HepG2 (cell line): ENCODE results near the gene C2orf42. TPM values are rescaled to one million over a fixed set of nuclear protein-coding genes. Genes with fewer than 3 reads are reported as not detected.
A peak's percentile ranks its signal among the peaks of the same experiment; 100 is the strongest.

Source experiments
- ATAC-seq: fragments of 200-7000 bp; cut with Tn5 transposase; 3 replicates; pipeline ENCODE4 v1.9.1; 2020; ENCODE audit warnings: mild to moderate bottlenecking, moderate library complexity
- Bru-seq: library from RNA; stranded (reverse); fragments of 400-500 nt; gene quantifications from one replicate; lab custom pipeline; 2021; lab: Mats Ljungman, UMichigan
- BruChase-seq, 2 experiments: library from RNA; stranded (reverse); fragments of 400-500 nt; gene quantifications; one replicate each; lab custom pipeline; 2021; lab: Mats Ljungman, UMichigan
- BruUV-seq: library from RNA; stranded (reverse); fragments of 400-500 nt; replicated peaks from 2 replicates; lab custom pipeline; 2021; lab: Mats Ljungman, UMichigan
- CTCF ChIA-PET: fragments of 300-600 bp; formaldehyde crosslinking; extraction: SDS; loops from one replicate; lab custom pipeline; 2021; ENCODE audit warnings: low total read pairs, inconsistent platforms, low intra/inter-chr PET ratio; lab: Yijun Ruan, JAX
- POLR2A ChIA-PET: fragments of 350-600 bp; sonication (Branson Sonifier 250); formaldehyde crosslinking; loops from one replicate; lab custom pipeline; 2020; ENCODE audit warnings: antibody characterized with exemption, inconsistent platforms; lab: Yijun Ruan, JAX
- DNase-seq: peaks from one replicate; pipeline ENCODE4 v3.0.0-alpha.2; 2015; ENCODE audit warnings: low spot score
- FAIRE-seq: peaks from 3 replicates; lab custom pipeline; 2011; peaks lifted over from hg19 to GRCh38; lab: Jason Lieb, UNC
- H2AFZ ChIP-seq: one replicate; pipeline ENCODE4 v1.6.1; 2011; ENCODE audit warnings: low read length, inconsistent platforms
- H3K27ac ChIP-seq: fragments of 300-600 bp; 3 replicates; pipeline ENCODE4 v1.8.0; 2011; ENCODE audit warnings: mixed run types, mild to moderate bottlenecking, mixed read lengths, low read length, inconsistent platforms; ENCODE audit not compliant: insufficient read depth; ENCODE audit errors: extremely low read length
- H3K27me3 ChIP-seq, 2 experiments: fragments of 200-600 bp in 1 of 2; 2 replicates in 1 of 2; 3 replicates in 1 of 2; pipeline versions ENCODE4 v1.6.0 to v1.8.0; 2011; ENCODE audit warnings: low read length in 2 of 2, mild to moderate bottlenecking in 2 of 2, moderate library complexity in 2 of 2, inconsistent platforms in 1 of 2; ENCODE audit not compliant: insufficient read depth in 2 of 2, control insufficient read depth in 1 of 2
- H3K36me3 ChIP-seq, 2 experiments: fragments of 200-600 bp in 1 of 2; replicated peaks in 1 of 2; 2 replicates in 1 of 2; 3 replicates in 1 of 2; pipeline versions ENCODE4 v1.5.1 to v1.8.0; 2011; ENCODE audit warnings: low read length in 2 of 2, inconsistent platforms in 1 of 2; ENCODE audit not compliant: insufficient read depth in 2 of 2, control insufficient read depth in 1 of 2
- H3K4me1 ChIP-seq: 2 replicates; pipeline ENCODE4 v1.5.1; 2012; ENCODE audit warnings: low read length, inconsistent platforms; ENCODE audit not compliant: insufficient read depth
- H3K4me2 ChIP-seq: 2 replicates; pipeline ENCODE4 v1.6.0; 2011; ENCODE audit warnings: low read depth, low read length, inconsistent platforms
- H3K4me3 ChIP-seq, 3 experiments: fragments of 200-600 bp in 1 of 3; sonication (generic), shearing (Covaris generic) in 1 of 3; replicated peaks in 1 of 3; 2 replicates each; pipeline ENCODE4 v1.5.1; 2011 to 2016; ENCODE audit warnings: low read length in 3 of 3, inconsistent platforms in 2 of 3, low read depth in 2 of 3, mild to moderate bottlenecking in 2 of 3, control low read depth in 1 of 3, mixed read lengths in 1 of 3; ENCODE audit not compliant: insufficient read depth in 1 of 3
- H3K79me2 ChIP-seq: one replicate; pipeline ENCODE4 v1.6.1; 2011; ENCODE audit warnings: low read length, inconsistent platforms; ENCODE audit not compliant: insufficient read depth
- H3K9ac ChIP-seq: 2 replicates; pipeline ENCODE4 v1.6.0; 2011; ENCODE audit warnings: mild to moderate bottlenecking, low read depth, low read length, inconsistent platforms; ENCODE audit not compliant: insufficient read depth
- H3K9me3 ChIP-seq: 2 replicates; pipeline ENCODE4 v1.5.1; 2012; ENCODE audit warnings: mild to moderate bottlenecking, low read length
- H4K20me1 ChIP-seq: 2 replicates; pipeline ENCODE4 v1.6.0; 2011; ENCODE audit warnings: inconsistent platforms, mild to moderate bottlenecking, low read length, moderate library complexity; ENCODE audit not compliant: insufficient read depth
- ARHGAP35 ChIP-seq: sonication (generic); formaldehyde crosslinking; IDR thresholded peaks from 2 replicates; pipeline ENCODE4 v1.9.0; 2022; ENCODE audit warnings: mild to moderate bottlenecking, inconsistent platforms, moderate library complexity, missing genetic modification reagents, borderline replicate concordance
- DMAP1 ChIP-seq: IDR thresholded peaks from 2 replicates; pipeline ENCODE4 v1.6.1; 2016
- KDM1A ChIP-seq: IDR thresholded peaks from 2 replicates; pipeline ENCODE4 v1.6.1; 2016; ENCODE audit warnings: missing compliant biosample characterization
- TCF7L2 ChIP-seq: IDR thresholded peaks from 2 replicates; pipeline ENCODE4 v1.6.1; 2011; ENCODE audit warnings: mild to moderate bottlenecking, low read depth, low read length, moderate library complexity
- ZNF260 ChIP-seq: sonication (generic); formaldehyde crosslinking; IDR thresholded peaks from 2 replicates; pipeline ENCODE4 v1.4.0; 2020; ENCODE audit warnings: missing genetic modification reagents, low read depth, mild to moderate bottlenecking, borderline replicate concordance
- ZNF331 ChIP-seq: sonication (generic); formaldehyde crosslinking; IDR thresholded peaks from 2 replicates; pipeline ENCODE4 v1.4.0; 2020; ENCODE audit warnings: missing genetic modification reagents
- ZNF550 ChIP-seq: sonication (generic); formaldehyde crosslinking; IDR thresholded peaks from 2 replicates; pipeline ENCODE4 v1.4.0; 2020; ENCODE audit warnings: mild to moderate bottlenecking, missing genetic modification reagents, borderline replicate concordance
- ZNF616 ChIP-seq: sonication (generic); formaldehyde crosslinking; IDR thresholded peaks from 2 replicates; pipeline ENCODE4 v1.5.0; 2020; ENCODE audit warnings: low read depth, mild to moderate bottlenecking, missing genetic modification reagents
- WGBS: methylation state at CpG from one replicate; pipeline ENCODE4 v1.1.6; 2017; ENCODE audit warnings: low lambda C conversion rate; 5-methylcytosine and 5-hydroxymethylcytosine counted together
- in situ Hi-C: cut with HindIII; loops from 2 replicates; pipeline ENCODE4 v1.10.0; 2017; ENCODE audit warnings: low pct_unique_long_range_greater_than_20kb; ENCODE audit not compliant: extremely low pct_ligation_motif_present
- intact Hi-C: fragments of 100-400 bp; cut with micrococcal nuclease; formaldehyde crosslinking; loops from one replicate; pipeline ENCODE4 v1.10.0; 2022; ENCODE audit not compliant: unreplicated experiment
- long read RNA-seq, 2 experiments: library from RNA in 1 of 2; library from polyadenylated mRNA in 1 of 2; stranded (forward) in 1 of 2; unstranded in 1 of 2; transcript quantifications; one replicate each; pipeline ENCODE4 v2.0.0, GENCODE V29; 2019 to 2022
- polyA minus RNA-seq, 3 experiments: library from RNA; depleted of rRNA, polyadenylated mRNA; stranded (reverse); fragments of >200 nt; gene quantifications; 2 replicates each; pipeline ENCODE4 v1.2.3, GENCODE V29; 2011; ENCODE audit warnings: low replicate concordance in 1 of 3
- polyA plus RNA-seq, 8 experiments: library from polyadenylated mRNA; depleted of rRNA in 3 of 8; stranded (reverse) in 7 of 8; unstranded in 1 of 8; fragments of >200 nt; fragmentation: Illumina TruSeq in 4 of 8; extraction: Trizol in 4 of 8; gene quantifications; 2 replicates each; pipeline versions ENCODE4 v1.2.1 to v1.2.3, GENCODE V29; 2011 to 2016; ENCODE audit warnings: low read depth in 4 of 8, missing spikeins in 1 of 8, mixed read lengths in 1 of 8; ENCODE audit not compliant: insufficient read depth in 1 of 8
- total RNA-seq, 5 experiments: library from RNA; depleted of rRNA; stranded (reverse); fragments of >200 nt; fragmentation: Illumina TruSeq; extraction: Trizol; gene quantifications; 2 replicates each; pipeline ENCODE4 v1.2.3, GENCODE V29; 2016; ENCODE audit warnings: low read depth in 1 of 5
- TF ChIP-seq, protein P1 (sequence below): fragments of 450-650 bp; IDR thresholded peaks from 2 replicates; pipeline ENCODE4 v1.6.1; 2017; ENCODE audit warnings: mild to moderate bottlenecking
- TF ChIP-seq, protein P2 (sequence below): sonication (generic); formaldehyde crosslinking; IDR thresholded peaks from 2 replicates; pipeline ENCODE4 v1.4.0; 2020; ENCODE audit warnings: low read depth, missing genetic modification reagents

Gene C2orf42
- total RNA-seq (2016; rRNA removed; fragmentation: Illumina TruSeq; extraction: Trizol) (9.9 and 11.1 TPM in 2 replicates), polyA plus RNA-seq (2011; rRNA removed) (9.3 and 10.1 TPM in 2 replicates), polyA minus RNA-seq (2011; rRNA and poly(A)+ RNA removed; ENCODE audit: low replicate concordance) (26.9 and 49.5 TPM in 2 replicates), Bru-seq, nascent RNA (percentile 54 among the genes with signal in this experiment), BruChase-seq, experiment 1, labeled RNA remaining after a 6-hour chase (percentile 54 among the genes with signal in this experiment), BruChase-seq, experiment 2, labeled RNA remaining after a 2-hour chase (percentile 57 among the genes with signal in this experiment)
- 20.6 and 21.9 TPM in 2 replicates for total RNA-seq (2016; cell fraction: cytosol; rRNA removed; fragmentation: Illumina TruSeq; extraction: Trizol; ENCODE audit: low read depth)
- total RNA-seq (2016; cell fraction: insoluble cytoplasmic fraction; rRNA removed; fragmentation: Illumina TruSeq; extraction: Trizol): 9.3 and 9.6 TPM in 2 replicates
- 21.6 and 22.7 TPM in 2 replicates for total RNA-seq (2016; cell fraction: membrane; rRNA removed; fragmentation: Illumina TruSeq; extraction: Trizol)
- 8.7 and 10.0 TPM in 2 replicates for total RNA-seq (2016; cell fraction: nucleus; rRNA removed; fragmentation: Illumina TruSeq; extraction: Trizol)
- 6.6 and 7.2 TPM in 2 replicates for polyA plus RNA-seq (2011; cell fraction: cytosol; rRNA removed)
- polyA plus RNA-seq (2011; cell fraction: nucleus; rRNA removed): 10.9 and 14.5 TPM in 2 replicates
- polyA plus RNA-seq (2012): 8.7 and 9.4 TPM in 2 replicates
- 2.6 and 2.8 TPM in 2 replicates for polyA plus RNA-seq (2016; cell fraction: cytosol; fragmentation: Illumina TruSeq; extraction: Trizol; ENCODE audit: low read depth)
- polyA plus RNA-seq (2016; cell fraction: insoluble cytoplasmic fraction; fragmentation: Illumina TruSeq; extraction: Trizol; ENCODE audit: low read depth): 9.2 and 10.0 TPM in 2 replicates
- 5.3 and 7.7 TPM in 2 replicates for polyA plus RNA-seq (2016; cell fraction: membrane; fragmentation: Illumina TruSeq; extraction: Trizol; ENCODE audit: low read depth)
- 8.3 and 10.9 TPM in 2 replicates for polyA plus RNA-seq (2016; cell fraction: nucleus; fragmentation: Illumina TruSeq; extraction: Trizol; ENCODE audit: insufficient read depth, low read depth)
- polyA minus RNA-seq (2011; cell fraction: cytosol; rRNA and poly(A)+ RNA removed): 8.3 and 17.8 TPM in 2 replicates
- 22.4 and 25.1 TPM in 2 replicates for polyA minus RNA-seq (2011; cell fraction: nucleus; rRNA and poly(A)+ RNA removed)
- long read RNA-seq, experiment 1, partial matches to known transcripts: 0 of 3 reads
- long read RNA-seq, experiment 1, other reads (novel, unspliced or antisense): 1 of 3 reads
- long read RNA-seq, experiment 2, partial matches to known transcripts: 1 of 14 reads
- long read RNA-seq, experiment 2, other reads (novel, unspliced or antisense): 9 of 14 reads

DNA sequence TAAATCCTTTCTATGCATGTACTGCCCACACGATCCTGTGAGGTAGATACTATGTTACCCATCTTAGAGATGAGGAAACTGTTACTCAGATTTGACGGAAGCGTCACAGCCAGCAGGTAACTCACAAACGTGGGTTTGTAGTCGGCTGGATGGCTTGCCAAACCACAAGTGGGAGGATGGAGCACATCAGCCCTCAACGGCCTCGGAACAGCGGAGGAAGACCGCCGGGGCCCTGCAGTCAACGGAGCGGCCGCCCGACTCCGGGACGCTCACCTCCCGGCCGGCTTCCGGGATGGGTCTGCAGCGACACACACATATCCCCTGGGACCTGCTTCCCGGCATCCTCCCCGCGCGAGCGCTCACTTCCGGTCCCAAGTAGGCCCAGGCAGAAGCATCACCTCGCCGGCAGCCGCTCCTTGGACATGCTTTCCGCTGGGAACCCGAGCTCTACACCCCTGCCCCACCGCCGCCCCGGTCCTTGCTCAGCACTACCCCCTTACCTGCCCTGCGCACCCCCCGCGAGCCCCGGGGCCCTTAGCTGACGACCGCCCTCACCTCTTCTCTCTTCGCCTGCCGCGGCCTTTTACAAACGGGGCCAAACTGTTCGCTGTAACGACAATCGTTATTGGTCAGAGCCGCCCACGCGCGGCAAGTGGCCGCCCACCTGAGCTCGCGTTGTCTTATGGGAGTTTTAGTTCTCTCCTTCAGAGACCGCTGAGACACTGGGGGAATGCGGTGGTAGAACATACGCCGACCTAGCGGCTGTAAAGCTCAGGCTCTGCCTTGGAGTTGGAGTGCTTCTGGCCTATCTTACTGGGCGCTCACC lies at the start of gene C2orf42:
Gene C2orf42, minus strand, starts transcription at position 602 of the 826 bp plus-strand sequence. CDS start 9,034 bp downstream, outside the sequence.
- no peaks in the 10 kb centered on the region; a peak in 1 of 5 replicates for H3K27me3 ChIP-seq
- BruUV-seq: TSS peak; percentile 96
- intact Hi-C loops: loop anchor here (2.0 to 5.0 kb wide), 3 partner anchors 48 to 273 kb away; partner anchors contain the start of genes MXD1 and TIA1
- peaks cover 36% of the 10 kb centered on the region for H3K4me1 ChIP-seq
- ChIA-PET CTCF (no interaction called here), POLR2A (interaction anchor here (0.6 to 3.4 kb wide), 40 partner anchors 9 to 753 kb away, joined by 3 to 49 read pairs (median 4); partner anchors contain the start of genes ANXA4, MXD1, NFU1 and PCBP1)
- peak; percentile 98 for DNase-seq
- 2% methylated on average over 44 of the region's 60 CpGs for WGBS
- FAIRE-seq: peak; percentile 91
- no peaks in the 10 kb centered on the region for H3K79me2 ChIP-seq
- peak within 1 kb of the TSS; percentile 69 to 88 (median 86) for H3K4me3 ChIP-seq
- H3K27ac ChIP-seq: peak within 1 kb of the TSS; percentile 83
- in situ Hi-C loops: no loop called here
- peak; percentile 96 for ATAC-seq
- no peaks in the 10 kb centered on the region for H4K20me1 ChIP-seq
- H3K9ac ChIP-seq: peak within 1 kb of the TSS; percentile 76
- H3K4me2 ChIP-seq: peak within 1 kb of the TSS; percentile 67
- H3K9me3 ChIP-seq: no peaks in the 10 kb centered on the region
- H2AFZ ChIP-seq: peak within 1 kb of the TSS; percentile 35
- no peaks in the 10 kb centered on the region for H3K36me3 ChIP-seq
- TF ChIP-seq TCF7L2: no peak
- TF ChIP-seq, protein P1, sequence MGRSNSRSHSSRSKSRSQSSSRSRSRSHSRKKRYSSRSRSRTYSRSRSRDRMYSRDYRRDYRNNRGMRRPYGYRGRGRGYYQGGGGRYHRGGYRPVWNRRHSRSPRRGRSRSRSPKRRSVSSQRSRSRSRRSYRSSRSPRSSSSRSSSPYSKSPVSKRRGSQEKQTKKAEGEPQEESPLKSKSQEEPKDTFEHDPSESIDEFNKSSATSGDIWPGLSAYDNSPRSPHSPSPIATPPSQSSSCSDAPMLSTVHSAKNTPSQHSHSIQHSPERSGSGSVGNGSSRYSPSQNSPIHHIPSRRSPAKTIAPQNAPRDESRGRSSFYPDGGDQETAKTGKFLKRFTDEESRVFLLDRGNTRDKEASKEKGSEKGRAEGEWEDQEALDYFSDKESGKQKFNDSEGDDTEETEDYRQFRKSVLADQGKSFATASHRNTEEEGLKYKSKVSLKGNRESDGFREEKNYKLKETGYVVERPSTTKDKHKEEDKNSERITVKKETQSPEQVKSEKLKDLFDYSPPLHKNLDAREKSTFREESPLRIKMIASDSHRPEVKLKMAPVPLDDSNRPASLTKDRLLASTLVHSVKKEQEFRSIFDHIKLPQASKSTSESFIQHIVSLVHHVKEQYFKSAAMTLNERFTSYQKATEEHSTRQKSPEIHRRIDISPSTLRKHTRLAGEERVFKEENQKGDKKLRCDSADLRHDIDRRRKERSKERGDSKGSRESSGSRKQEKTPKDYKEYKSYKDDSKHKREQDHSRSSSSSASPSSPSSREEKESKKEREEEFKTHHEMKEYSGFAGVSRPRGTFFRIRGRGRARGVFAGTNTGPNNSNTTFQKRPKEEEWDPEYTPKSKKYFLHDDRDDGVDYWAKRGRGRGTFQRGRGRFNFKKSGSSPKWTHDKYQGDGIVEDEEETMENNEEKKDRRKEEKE: no peak
- TF ChIP-seq ZNF550 (CRISPR knock-in tag): 0 out of 2 replicates have a peak, but pooled peaks have one; percentile 94
- TF ChIP-seq, protein P2, sequence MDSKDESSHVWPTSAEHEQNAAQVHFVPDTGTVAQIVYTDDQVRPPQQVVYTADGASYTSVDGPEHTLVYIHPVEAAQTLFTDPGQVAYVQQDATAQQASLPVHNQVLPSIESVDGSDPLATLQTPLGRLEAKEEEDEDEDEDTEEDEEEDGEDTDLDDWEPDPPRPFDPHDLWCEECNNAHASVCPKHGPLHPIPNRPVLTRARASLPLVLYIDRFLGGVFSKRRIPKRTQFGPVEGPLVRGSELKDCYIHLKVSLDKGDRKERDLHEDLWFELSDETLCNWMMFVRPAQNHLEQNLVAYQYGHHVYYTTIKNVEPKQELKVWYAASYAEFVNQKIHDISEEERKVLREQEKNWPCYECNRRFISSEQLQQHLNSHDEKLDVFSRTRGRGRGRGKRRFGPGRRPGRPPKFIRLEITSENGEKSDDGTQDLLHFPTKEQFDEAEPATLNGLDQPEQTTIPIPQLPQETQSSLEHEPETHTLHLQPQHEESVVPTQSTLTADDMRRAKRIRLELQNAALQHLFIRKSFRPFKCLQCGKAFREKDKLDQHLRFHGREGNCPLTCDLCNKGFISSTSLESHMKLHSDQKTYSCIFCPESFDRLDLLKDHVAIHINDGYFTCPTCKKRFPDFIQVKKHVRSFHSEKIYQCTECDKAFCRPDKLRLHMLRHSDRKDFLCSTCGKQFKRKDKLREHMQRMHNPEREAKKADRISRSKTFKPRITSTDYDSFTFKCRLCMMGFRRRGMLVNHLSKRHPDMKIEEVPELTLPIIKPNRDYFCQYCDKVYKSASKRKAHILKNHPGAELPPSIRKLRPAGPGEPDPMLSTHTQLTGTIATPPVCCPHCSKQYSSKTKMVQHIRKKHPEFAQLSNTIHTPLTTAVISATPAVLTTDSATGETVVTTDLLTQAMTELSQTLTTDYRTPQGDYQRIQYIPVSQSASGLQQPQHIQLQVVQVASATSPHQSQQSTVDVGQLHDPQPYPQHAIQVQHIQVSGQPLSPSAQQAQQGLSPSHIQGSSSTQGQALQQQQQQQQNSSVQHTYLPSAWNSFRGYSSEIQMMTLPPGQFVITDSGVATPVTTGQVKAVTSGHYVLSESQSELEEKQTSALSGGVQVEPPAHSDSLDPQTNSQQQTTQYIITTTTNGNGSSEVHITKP (CRISPR knock-in tag): no peak
- TF ChIP-seq DMAP1 (CRISPR knock-in tag): peak; percentile 98
- TF ChIP-seq ZNF331 (CRISPR knock-in tag): peak; percentile 64; the same call in 1 of the 2 replicates
- no peak; the same call in 1 of the 2 replicates for TF ChIP-seq ZNF616
- TF ChIP-seq KDM1A (CRISPR knock-in tag): peak; percentile 31; the same call in 1 of the 2 replicates
- TF ChIP-seq ZNF260: peak; percentile 37; the same call in 1 of the 2 replicates
- TF ChIP-seq ARHGAP35 (CRISPR knock-in tag): peak; percentile 20; the same call in 1 of the 2 replicates
